Left colon (tissue), 2 donors: ENCODE measurements around the gene NCKAP5. TPM values are rescaled to one million over a fixed set of nuclear protein-coding genes. Genes with fewer than 3 reads are reported as not detected.

Source experiments
- ATAC-seq: fragments of 200-7000 bp; cut with Tn5 transposase; one replicate; pipeline ENCODE4 v1.9.1; 2020; ENCODE audit warnings: mild to moderate bottlenecking, moderate library complexity
- DNase-seq, 2 donors: peaks; one replicate each; pipeline ENCODE4 v3.0.0-alpha.2; 2020
- intact Hi-C, 2 donors: fragments of 100-400 bp; cut with DNase I in 1 of 2; cut with micrococcal nuclease in 1 of 2; formaldehyde crosslinking; loops; one replicate each; pipeline versions ENCODE4 v1.11.2 to v1.14.0; 2022; cut with DNase I, micrococcal nuclease
- long read RNA-seq: library from polyadenylated mRNA; unstranded; transcript quantifications from one replicate; pipeline ENCODE4 v2.0.0, GENCODE V29; 2021
- total RNA-seq, 2 donors: library from RNA; stranded (reverse); fragmentation: NEBNext Ultra II Directional; extraction: Animal tissue kit (Norgen Biotek cat#: 25700); gene quantifications; one replicate each; pipeline ENCODE4 v1.2.1, GENCODE V29; 2021
- donor health status: DM: no; HTN: no; CAD: no.
- donor health status: DM: yes; HTN: yes; CAD: no.

The NCKAP5 gene
- total RNA-seq: 1 to 10 TPM; 2.0 to 5.8 TPM
- long read RNA-seq, partial matches to known transcripts: 1 of 2 reads
- long read RNA-seq, other reads (novel, unspliced or antisense): 1 of 2 reads

GRCh38 chr2:133568172-133568571 lies at the start of gene NCKAP5:
NCKAP5 (minus strand) TSS chr2:133568463; CDS start chr2:133517526, 50,937 bp downstream.
- ATAC-seq: peak; percentile 93
- intact Hi-C loops: no loop called here
- DNase-seq: peak; percentile 66 to 71

DNA sequence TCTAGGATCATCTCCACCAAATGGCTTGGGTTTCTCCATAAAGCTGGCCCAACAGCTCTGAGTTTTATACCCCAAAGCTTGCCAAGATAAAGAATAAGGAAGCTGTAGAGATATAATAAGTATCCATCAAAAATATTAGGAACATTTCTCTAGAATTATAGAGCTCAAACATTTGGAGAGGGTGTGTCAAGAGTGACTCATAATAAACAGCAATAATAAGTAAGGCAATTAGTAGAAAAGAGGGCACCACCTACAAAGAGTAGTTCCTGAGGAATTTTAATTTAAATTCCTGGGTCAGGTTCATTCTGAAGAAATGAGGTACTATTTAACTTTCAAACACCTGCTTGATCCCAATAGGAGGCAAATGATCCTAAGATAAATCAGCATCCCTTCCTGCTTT lies 41.4 kb upstream of the NCKAP5 start:
- intact Hi-C loops: no loop called here
- DNase-seq (no peak), ATAC-seq (no peak)

DNA sequence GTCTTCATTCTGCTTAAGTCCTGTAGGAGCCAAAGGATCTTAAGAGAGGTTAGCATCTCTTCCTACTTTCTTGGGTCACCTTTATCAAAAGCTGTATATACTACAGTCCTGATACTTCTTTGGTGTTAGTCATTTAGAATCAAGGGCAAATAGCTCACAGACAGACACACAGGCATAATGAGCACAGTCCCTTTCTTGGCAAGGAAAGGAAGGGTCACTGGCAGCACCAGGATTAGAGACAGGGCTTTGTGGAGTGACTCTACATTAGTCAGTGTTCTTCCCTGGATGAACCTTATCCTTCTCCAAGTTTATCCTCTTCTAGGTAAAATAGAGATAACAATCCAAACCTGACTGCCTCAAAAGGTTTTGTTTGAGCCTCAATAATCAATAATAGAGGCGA lies 40.0 kb upstream of the NCKAP5 start:
- DNase-seq: no peak
- intact Hi-C loops: no loop called here
- ATAC-seq: no peak

GRCh38 chr2:133607679-133608078 lies 39.4 kb upstream of the NCKAP5 start:
- ATAC-seq (no peak), DNase-seq (no peak)
- intact Hi-C loops: no loop called here

- intact Hi-C loops: no loop called here
- DNase-seq: no peak
- no peak for ATAC-seq
Measured at GRCh38 chr2:133606616-133607015, 38.4 kb upstream of the NCKAP5 start.

GRCh38 chr2:133605766-133606137 lies 37.5 kb upstream of the NCKAP5 start:
- no peak for ATAC-seq
- intact Hi-C loops: no loop called here

DNA sequence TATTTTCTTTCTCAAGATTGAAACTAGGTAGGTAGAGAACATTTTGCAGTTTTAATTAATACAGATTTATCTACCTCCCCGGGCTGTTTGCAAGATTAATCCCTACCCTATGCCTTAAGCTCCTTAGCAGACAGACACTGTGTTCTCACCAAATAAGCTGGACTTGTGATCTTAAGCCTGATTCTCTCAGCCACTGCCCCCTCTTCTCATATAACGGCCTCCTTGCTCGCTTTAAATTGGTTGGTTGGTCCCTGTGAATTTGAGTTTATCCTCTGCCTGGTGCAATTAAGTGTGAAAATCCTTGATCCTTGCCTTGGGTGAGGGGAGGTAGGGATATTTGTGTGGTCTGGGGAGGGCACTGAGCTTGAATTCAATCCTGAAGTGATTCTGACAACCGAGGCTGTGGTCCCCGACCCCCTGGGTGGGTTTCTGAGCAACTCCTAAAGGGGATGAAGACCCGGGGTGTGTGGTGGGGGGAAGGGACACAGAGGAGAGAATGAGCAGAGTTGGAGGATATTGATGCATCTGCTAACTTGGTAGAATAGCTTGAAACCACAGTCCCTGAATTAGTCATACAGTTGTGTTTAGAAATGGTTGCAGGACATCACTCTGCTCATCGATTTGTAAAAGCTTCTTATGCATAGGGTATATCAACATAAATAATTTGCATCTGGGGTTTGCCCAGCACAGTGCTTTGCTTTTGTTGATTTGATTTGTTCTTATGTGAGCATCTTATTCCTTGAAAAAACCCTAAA lies 36.9 kb upstream of the NCKAP5 start:
- no peak for DNase-seq
- intact Hi-C loops: no loop called here
- no peak for ATAC-seq

More at GRCh38 chr2:133605766-133606137, 37.5 kb upstream of the NCKAP5 start:
- no peak for DNase-seq

GRCh38 chr2:133603109-133603508 lies 34.8 kb upstream of the NCKAP5 start:
- no peak for ATAC-seq
- intact Hi-C loops: no loop called here
- DNase-seq: no peak

DNA sequence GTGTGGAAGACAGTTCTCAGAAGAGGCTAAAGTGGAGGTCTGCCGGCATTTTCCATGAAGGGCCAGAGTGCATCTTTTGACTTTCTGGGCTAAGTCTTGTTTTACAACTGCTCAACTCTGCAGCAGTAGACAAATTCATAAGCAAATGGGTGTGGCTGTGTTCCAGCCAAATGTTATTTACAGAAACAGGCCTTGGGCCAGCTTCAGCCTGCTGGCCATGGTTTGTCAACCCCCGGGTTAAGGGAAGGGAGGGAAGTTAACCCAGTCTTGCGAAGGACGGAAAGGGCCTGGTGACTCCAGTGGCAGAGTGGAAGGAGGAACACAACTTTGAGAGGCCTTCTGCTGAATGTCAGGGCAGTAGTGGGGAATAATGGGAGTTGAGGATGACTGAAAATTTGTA lies 34.3 kb upstream of the NCKAP5 start:
- DNase-seq (no peak), ATAC-seq (no peak)
- intact Hi-C loops: no loop called here

GRCh38 chr2:133600266-133600928 lies 32.1 kb upstream of the NCKAP5 start:
- DNase-seq (no peak), ATAC-seq (no peak)
- intact Hi-C loops: no loop called here

DNA sequence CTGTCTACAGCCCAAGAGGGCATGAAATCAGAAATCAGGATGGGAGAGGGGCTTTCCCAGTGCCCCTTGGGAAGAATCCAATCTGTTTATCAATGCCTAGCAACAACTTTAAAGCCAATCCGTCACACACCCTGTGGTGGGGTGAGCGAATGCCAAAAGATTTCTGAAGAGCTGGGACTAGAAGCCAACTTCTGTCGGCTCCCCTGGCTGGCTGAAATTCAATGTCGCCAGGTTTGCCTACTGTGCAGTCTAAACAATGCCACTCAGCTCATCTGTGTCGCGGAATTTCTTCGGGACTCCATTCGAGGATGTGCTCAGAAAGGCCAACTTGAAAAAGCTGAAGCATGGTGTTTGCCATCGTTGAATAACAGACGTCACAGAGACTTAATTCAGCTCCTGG lies 31.5 kb upstream of the NCKAP5 start:
- DNase-seq (no peak), ATAC-seq (no peak)
- intact Hi-C loops: no loop called here

DNA sequence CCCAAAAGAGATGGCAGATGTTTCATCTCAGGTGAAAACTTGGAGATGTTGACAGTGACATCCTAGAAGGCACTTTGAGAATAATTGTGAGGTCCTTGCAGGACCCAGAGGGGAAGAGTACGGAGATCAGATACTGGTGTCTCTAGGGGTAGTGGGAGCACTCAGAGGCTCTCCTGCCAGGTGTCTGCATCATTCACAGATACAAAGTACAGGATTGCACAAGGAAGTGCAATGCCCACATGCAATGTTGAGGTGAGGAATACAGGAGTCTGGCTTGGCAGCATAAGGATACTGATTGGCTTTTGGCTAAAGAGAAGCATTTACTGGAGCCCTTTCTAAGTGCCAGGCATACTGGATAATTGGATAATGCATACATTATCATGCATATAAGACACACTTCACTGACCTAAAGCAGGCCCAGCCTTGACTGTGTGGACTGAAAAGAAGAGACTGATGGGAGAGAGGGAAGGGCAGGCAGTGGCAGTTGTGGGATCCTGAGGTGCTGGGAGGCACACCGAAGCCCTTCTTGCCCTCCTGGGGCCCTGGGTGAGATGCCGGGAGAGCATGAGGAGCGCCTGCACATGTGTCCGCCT lies 31.0 kb upstream of the NCKAP5 start:
- DNase-seq: no peak
- intact Hi-C loops: no loop called here
- ATAC-seq: no peak

GRCh38 chr2:133598769-133599168 lies 30.5 kb upstream of the NCKAP5 start:
- intact Hi-C loops: no loop called here
- DNase-seq (no peak), ATAC-seq (no peak)

GRCh38 chr2:133596701-133597393 lies 28.6 kb upstream of the NCKAP5 start:
- ATAC-seq: no peak
- intact Hi-C loops: no loop called here

DNA sequence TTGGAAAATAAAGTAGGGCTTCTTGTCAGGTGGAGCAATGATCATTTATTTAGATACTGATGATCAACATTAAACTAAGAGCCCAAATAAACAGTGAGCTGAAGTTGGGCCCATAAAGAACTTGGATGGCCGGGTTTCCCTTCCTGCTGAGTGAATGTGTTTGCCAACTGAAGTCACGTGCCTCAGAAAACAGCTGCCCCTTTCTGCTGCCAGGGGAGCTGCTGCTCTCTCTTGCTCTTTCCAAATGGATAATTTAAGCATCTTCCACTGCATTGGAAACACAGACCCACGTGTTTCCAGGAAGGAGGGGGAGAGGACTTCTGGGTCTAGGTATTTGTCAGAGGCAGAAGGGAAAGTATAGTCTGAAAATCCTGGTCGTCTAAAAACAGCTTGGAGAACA lies 22.9 kb upstream of the NCKAP5 start:
- DNase-seq (peak; percentile 37 to 43), ATAC-seq (peak; percentile 87)
- intact Hi-C loops: no loop called here

More at GRCh38 chr2:133596701-133597393, 28.6 kb upstream of the NCKAP5 start:
- no peak for DNase-seq

DNA sequence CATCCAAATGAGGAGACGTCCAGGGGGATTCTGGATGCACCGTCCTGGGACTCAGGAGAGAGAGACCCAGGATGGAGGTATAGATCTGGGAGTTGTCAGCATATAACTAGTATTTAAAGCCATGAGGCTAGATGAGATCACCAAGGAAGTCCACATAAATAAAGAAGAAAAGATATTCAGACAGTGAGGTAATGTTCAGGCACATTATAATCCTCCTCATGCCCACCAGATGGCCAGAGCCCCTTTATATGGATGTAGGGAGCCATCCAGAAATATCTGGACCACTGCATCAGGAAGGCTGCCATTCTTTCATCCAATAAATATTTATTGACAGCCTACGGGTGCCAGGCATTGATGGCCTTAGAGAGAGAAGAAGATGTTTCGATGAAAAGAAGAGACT lies 21.2 kb upstream of the NCKAP5 start:
- ATAC-seq (no peak), DNase-seq (no peak)
- intact Hi-C loops: no loop called here

DNA sequence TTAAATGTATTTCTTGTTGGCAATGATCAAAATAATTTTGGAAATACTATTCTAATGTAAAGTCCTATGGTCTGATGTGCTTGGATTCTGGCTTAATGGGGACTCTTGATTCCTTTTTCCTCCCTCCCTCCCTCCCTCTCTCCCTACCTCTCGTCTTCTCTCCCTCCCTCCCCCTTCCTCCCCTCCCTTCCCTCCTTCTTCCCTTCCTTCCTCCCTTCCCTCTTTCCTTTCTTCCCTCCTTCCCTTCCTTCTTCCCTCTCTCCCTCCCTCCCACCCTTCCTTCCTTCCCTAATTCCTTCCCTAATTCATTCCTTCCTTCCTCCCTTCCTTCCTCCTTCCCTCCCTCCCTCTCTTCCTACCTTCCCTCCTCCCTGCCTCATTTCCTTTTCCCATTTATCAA lies 19.9 kb upstream of the NCKAP5 start:
- intact Hi-C loops: no loop called here
- ATAC-seq (no peak), DNase-seq (no peak)

DNA sequence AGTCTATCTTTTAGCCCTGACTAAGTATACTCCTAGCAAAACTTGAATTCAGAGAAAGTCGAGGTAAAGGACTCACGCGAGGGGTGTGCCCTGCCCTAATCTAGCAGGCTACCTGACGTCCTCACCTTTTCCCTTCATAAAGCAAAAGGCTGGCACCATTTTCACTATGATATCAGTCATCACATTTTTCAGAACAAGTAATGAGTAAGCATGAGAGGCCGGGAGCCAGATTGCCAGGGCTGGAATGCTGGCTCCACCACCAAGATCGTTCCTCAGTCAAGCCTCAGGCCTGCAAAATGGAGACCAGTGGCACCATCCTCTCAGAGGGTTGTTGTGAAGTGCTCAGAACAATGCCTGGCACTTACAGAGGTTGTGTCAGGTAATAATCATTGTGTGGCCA lies 18.7 kb upstream of the NCKAP5 start:
- DNase-seq (no peak), ATAC-seq (no peak)
- intact Hi-C loops: no loop called here

DNA sequence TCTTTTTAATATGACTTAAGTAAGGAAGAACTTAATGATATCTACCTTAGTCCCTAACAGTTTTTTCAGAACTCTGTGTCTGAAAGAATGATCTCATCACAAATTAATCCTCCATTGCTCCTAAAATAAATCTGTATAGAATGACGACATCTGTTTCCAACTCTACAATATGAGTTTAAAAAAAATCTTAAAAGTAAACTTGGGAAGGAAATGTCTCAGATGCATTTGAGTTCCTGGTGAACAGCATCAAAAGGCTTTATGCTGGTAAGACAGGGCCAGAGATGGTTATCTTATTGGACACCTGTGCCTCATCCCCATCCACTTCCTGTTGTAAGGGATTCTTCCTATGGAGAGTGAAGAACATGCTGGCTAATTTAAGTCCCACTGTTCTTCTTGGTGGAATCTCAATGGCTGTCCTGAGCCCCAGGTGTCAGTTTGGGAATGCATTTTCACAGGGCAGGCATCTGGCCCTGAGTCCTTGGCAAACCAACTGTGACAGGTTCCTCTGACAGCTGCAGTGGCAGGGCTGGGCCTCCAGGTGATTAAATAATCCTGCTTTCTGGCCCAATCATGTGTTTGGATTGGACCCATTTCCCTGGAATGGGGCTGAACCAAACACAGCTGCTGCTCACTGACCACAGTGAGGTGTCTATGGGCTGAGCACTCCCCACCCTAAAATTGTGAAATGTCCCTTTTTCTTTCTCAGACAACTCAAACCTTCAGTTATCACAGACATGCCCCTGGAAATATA lies 12.9 kb upstream of the NCKAP5 start:
- intact Hi-C loops: no loop called here
- no peak for DNase-seq
- no peak for ATAC-seq
